ENCODE data around the gene TRIM15. TPM values are rescaled to one million over a fixed set of nuclear protein-coding genes. Genes with fewer than 3 reads are reported as not detected.

Gene TRIM15
- total and polyA plus RNA-seq, 10 of the 15 experiments (the other 5 are each of a cell fraction or from before 2014, with no cell fraction given): 0.29 TPM; not detected in 9

GRCh38 chr6:30160785-30161531 is 2.4 kb upstream of the TRIM15 start, which contains the start of gene TRIM10 (continued):
- no peak for TF ChIP-seq ZNF592 (IDR thresholded peaks at IDR 0.05)
- no peak for TF ChIP-seq CREB1 (IDR thresholded peaks at IDR 0.05; ENCODE audit: low read depth)
- TF ChIP-seq KAT2A (conservative IDR thresholded peaks at IDR 0.05; ENCODE audit: control insufficient read depth, low read depth, low read length): no peak
- TF ChIP-seq RELB (IDR thresholded peaks at IDR 0.05; ENCODE audit: low read depth): no peak
- TF ChIP-seq CHD2 (IDR thresholded peaks at IDR 0.05; ENCODE audit: borderline replicate concordance, low read depth, low read length): no peak
- TF ChIP-seq EGR1 (IDR thresholded peaks at IDR 0.05; ENCODE audit: borderline replicate concordance in 1 of 2, low read depth in 2 of 2, low read length in 2 of 2): no peak
- TF ChIP-seq RB1 (IDR thresholded peaks at IDR 0.05; ENCODE audit: borderline replicate concordance): no peak

Measured in GM12878 (cell line).